GM12874 (cell line): ENCODE data around the gene MPPE1.

Experiments
- CTCF ChIP-seq: IDR thresholded peaks from 2 replicates; pipeline ENCODE4 v1.5.1; 2011; ENCODE audit warnings: low read depth, mild to moderate bottlenecking, control low read depth, low read length, moderate library complexity; ENCODE audit not compliant: insufficient read depth

The MPPE1 gene

GRCh38 chr18:11844436-11844835 lies 63.7 kb downstream of the MPPE1 start:
- no peak for TF ChIP-seq CTCF

- no peak for TF ChIP-seq CTCF
These were observed 65.6 kb downstream of the MPPE1 start for GRCh38 chr18:11842562-11842961.

GRCh38 chr18:11840493-11840892 lies 67.6 kb downstream of the MPPE1 start:
- TF ChIP-seq CTCF: no peak

GRCh38 chr18:11839556-11839955 lies 68.6 kb downstream of the MPPE1 start:
- no peak for TF ChIP-seq CTCF

GRCh38 chr18:11834772-11835171 lies 73.3 kb downstream of the MPPE1 start:
- TF ChIP-seq CTCF: no peak
